EL (cell line): ENCODE data around the gene LSAMP.
"Not testable (repeated sequence)": the region's sequence is repeated elsewhere in the genome, so short reads cannot be mapped to it uniquely, and the experiment has no call there.

Source experiments
- DNase-seq: peaks from one replicate; pipeline ENCODE4 v3.0.0-alpha.2; 2016

LSAMP gene

DNA sequence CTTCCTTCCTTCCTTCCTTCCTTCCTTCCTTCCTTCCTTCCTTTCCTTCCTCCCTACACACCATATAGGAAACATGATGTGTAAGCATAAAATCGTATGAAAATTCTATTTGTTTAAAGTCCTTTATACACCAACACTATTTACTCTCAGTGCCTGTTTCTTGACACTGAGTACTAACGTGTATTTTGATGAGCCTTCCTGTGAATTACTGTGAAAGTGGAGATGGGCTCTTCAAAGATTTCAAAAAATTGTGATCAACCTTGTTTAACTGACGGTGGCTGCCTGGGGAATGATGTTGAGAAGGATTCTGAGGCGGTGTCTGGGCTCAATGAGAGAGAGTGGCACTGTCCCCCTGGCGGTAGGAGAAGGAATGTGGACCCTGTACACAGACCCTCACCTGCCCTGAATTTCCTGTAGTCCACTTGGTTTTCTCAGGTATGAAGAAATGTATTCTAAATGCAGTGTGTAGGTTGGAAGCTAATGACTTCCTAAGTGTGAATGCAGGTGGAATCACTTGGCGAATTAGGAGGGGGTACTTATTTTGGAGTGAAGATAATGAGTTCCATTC lies 584.0 kb downstream of the LSAMP start:
- DNase-seq = no peak

DNA sequence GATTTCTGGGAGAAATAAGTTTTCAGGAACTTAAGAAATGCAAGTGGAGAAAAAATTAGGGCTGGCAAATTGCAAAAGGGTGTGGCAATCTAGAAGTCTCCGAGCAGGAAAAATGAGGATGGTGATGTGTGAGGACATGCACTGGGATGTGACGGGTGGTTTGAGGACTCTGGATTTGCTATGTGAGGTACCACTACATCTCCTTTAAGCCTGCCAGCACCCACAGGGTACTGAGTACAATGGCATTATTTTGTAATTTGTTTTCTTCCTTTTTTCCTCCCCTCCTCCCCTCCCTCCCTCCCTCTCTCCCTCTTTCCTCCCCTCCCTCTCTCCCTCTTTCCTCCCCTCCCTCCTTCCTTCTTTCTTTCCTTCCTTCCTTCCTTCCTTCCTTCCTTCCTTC lies 584.5 kb downstream of the LSAMP start:
- DNase-seq = no peak

DNA sequence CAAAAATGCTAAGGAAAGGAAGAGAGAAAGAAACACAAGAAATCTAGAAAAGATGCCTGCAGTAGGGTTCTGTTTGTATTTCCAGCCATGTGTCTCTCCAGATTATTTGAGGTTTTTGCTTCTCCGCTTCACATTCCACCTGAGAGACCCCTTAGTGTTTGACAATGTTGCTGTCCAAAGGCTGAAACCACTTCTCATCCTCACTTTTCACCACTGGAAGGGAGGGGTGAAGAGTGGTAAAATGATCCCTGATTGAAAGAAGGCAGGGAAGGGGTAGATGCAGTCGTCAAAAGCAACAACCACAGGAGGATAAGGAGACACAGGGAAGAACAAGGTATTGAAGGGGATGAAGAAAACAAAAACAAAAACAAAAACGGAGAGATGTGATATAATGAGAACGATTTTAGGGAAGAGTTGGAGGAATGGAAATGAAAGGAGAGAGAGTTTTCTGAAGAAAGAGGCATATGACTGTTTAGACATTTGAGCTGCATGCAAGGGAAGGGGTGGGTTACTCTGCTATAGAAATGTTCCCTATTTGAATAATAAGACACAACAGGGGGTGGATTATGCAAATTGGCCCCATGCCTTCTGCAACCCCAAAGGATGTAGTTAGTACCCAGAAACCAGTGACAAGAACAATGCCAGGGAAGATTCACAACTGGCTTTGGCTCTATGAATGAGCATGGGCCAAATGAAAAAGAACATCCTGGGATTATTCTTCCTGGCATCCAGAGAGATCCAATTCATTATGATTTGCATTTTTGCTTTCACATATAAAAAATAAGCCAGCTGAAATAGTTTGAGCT lies 586.1 kb downstream of the LSAMP start:
- DNase-seq = no peak

GRCh38 chr3:115857518-115858136 lies 587.7 kb downstream of the LSAMP start:
- no peak for DNase-seq

GRCh38 chr3:115855911-115856310 lies 589.4 kb downstream of the LSAMP start:
- DNase-seq = peak; percentile 28

DNA sequence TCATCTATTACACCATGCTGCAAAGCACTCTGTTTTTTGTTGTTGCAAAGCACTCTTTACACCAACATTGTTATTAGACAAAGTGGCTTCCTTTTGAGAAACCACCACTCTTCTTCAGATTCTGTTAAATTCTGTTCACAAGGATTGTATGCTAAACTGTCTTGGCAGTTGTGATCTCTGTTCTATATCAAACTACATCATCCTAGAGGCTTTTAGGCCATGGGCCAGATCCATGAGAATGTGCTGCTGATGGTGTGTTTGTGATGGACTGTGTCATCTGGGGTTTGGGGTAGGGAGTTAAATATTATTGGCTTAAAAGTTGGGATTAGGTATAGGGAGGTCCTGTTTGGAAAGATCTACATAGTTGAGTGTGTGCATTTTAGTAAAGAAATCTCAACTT lies 592.2 kb downstream of the LSAMP start:
- DNase-seq = no peak

- no peak for DNase-seq
Measured at GRCh38 chr3:115852278-115852677, 593.0 kb downstream of the LSAMP start.

- DNase-seq = no peak
Measured at GRCh38 chr3:115851571-115851970, 593.7 kb downstream of the LSAMP start.

DNA sequence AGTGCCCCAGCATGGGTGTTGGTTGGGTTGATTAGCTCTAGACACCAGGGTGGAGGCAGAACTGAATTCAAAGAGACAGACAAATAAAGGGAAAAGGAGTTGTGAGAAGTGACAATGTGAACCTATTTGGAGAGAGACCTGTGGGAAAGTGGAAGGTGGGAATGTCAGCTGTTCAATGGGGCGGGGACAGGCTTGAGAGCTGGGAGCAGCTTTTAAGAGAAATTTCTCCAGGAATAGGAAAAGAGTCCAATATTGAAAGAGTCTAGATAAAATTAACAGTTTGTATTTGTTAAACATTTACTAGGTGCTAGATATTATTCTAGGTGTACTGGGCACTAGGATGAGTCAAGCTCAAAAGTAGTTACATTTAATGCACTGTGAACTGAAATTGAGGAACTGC lies 596.6 kb downstream of the LSAMP start:
- no peak for DNase-seq

DNA sequence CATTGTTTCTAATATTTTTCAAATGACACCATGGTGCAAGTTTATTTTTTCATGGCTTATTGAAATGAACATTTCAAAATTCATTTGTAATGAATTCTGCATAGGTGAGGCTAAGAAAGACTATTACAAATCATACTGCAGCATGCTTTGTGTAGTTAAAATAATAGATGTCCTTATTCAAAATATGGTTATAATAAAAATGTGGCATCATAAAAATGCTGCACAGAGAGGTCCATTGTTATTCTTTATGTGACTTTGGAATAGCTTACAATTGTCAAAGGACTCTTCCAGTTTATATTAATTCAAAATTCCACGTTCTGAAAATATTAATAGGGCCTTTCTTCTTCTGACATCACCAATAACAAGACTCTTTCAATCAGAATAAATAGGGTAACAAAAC lies 599.3 kb downstream of the LSAMP start:
- DNase-seq = no peak

DNA sequence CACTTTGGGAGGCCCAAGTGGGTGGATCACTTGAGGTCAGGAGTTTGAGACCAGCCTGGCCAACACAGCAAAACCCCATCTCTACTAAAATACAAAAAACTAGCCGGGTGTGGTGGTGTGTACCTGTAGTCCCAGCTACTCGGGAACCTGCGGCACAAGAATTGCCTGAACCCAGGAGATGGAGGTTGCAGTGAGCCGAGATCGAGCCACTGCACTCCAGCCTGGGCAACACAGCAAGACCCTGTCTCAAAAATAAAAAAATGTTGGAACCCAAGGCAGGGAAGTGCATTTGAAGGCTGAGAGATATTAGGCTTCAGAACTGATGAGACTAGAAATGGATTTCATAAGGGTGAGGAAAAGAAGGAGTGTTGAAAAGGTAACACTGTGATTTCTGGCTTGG lies 600.6 kb downstream of the LSAMP start:
- DNase-seq = not testable (repeated sequence)

GRCh38 chr3:115843206-115843605 lies 602.1 kb downstream of the LSAMP start:
- DNase-seq = no peak

- no peak for DNase-seq
Measured at GRCh38 chr3:115839246-115839645, 606.0 kb downstream of the LSAMP start.

GRCh38 chr3:115838786-115839185 lies 606.5 kb downstream of the LSAMP start:
- no peak for DNase-seq

- peak; percentile 18 for DNase-seq
Measured at GRCh38 chr3:115836944-115837343, 608.3 kb downstream of the LSAMP start.

GRCh38 chr3:115835946-115836345 lies 609.3 kb downstream of the LSAMP start:
- DNase-seq = no peak

- DNase-seq = peak; percentile 88
Measured at GRCh38 chr3:115834068-115834467, 611.2 kb downstream of the LSAMP start.

DNA sequence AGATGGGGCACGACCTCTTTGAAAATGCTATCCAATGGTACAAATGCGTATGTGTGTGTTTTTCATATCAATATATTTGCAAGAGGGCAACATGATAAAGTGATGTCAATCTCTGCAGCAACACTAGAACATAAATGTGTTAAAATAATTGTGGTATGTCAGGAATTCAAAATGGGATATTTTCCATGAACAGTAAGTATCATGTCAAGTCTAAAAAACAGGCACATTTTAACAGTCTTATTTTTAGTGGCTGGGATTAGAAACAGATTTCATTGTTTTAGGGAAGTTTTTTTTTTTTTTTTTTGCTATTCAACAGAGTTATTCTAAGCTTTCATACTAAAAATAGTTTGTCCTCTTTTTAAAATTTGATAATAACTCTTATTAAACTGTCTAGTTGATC lies 612.2 kb downstream of the LSAMP start:
- peak; percentile 37 for DNase-seq

DNA sequence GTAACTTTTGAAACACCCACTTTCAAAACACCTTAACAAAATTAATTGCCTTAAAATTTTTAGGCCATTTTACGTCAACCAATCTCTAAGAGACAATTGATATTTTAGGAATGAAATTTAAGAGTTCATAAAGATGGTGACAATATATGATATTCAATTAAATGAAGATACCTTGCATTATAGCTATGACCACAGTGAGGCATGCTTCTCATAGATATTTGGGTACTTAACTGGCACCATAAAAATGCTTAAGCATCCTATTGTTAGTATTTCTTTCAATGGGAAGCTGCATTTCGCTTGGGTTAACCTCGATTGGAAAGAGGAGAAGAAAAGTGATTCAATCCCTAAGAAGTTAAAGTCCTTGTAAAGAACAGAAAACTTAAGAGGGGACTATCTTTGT lies 613.0 kb downstream of the LSAMP start:
- no peak for DNase-seq

DNA sequence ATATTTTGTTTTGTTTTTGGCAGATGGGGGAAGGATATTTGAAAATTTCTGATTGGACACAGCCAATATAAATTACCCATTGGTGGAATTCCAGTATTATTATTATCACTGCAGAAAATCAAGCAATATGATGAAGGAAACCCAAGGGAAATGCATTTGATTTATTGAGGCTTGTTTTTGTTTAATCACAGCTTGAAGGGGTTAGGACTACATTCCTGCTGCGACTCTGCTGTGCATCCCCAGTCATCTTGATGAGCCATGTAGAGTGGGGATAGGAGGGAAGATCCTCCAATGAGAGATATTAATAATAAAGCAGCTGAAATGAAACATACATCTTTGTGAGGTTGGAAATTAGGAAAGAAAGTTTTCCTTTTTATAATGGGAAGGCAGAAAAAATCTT lies 613.4 kb downstream of the LSAMP start:
- no peak for DNase-seq

- no peak for DNase-seq
Measured at GRCh38 chr3:115830764-115831395, 614.4 kb downstream of the LSAMP start.

DNA sequence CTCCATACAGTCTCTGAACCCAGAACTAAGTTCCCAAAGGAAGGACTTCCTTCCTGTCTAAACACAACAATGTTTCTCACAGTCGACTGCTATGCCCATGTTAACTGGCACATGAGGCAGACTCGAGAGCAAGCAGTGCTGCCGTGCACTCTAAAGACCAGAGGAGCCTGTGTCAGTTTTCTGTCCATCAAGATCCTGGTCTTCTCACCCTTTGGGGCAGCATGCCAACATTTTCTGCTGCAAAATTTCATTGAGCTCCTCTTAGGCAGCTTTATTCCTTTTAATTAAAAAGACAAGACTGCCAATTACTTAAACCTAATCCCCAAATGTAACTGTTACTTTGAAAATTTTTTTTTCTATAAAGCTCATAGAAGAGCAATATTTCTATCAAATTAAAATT lies 616.9 kb downstream of the LSAMP start:
- no peak for DNase-seq

DNA sequence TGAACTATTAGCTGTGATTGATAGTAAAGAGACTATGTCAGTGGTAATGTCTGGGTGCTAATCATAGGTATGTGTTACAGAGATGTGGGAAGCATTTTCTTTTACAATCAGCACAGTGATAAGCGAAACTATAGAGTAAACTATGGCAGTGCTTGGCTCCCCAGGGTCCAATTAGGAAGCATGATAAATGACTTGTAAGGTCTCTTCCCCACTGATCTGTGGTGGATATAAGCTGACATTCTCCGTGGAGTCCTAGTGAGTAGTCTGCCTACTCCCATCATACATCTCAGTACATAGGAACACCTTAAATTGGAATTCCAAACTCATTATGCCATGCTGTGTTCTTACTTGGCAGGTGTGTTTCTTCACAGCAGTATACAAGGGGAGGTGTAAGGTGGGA lies 617.8 kb downstream of the LSAMP start:
- no peak for DNase-seq

- peak; percentile 49 for DNase-seq
Measured at GRCh38 chr3:115825046-115825445, 620.2 kb downstream of the LSAMP start.
